CD14-positive monocyte (primary cell): ENCODE measurements around the gene TOB1. TPM values are rescaled to one million over a fixed set of nuclear protein-coding genes. Genes with fewer than 3 reads are reported as not detected.
A peak's percentile ranks its signal among the peaks of the same experiment; 100 is the strongest.

ENCODE experiments used
- DNase-seq, 3 donors: peaks; one replicate each; pipeline ENCODE4 v3.0.0-alpha.2; 2011 to 2022
- H2AFZ ChIP-seq: 2 replicates; pipeline ENCODE4 v1.6.0; 2012; ENCODE audit warnings: mild to moderate bottlenecking, low read depth, low read length, inconsistent platforms; ENCODE audit not compliant: insufficient read depth, poor library complexity, severe bottlenecking
- H3K27ac ChIP-seq, 2 donors: 1 replicate in 1 of 2; 2 replicates in 1 of 2; pipeline ENCODE4 v1.5.1; 2012 to 2013; ENCODE audit warnings: low read length in 2 of 2, control low read depth in 1 of 2, inconsistent platforms in 1 of 2, low read depth in 1 of 2, mild to moderate bottlenecking in 1 of 2
- H3K27me3 ChIP-seq, 2 donors: one replicate each; pipeline versions ENCODE4 v1.6.0 to v1.6.1; 2011 to 2013; ENCODE audit warnings: low read length in 2 of 2; ENCODE audit not compliant: control insufficient read depth in 2 of 2, insufficient read depth in 2 of 2
- H3K36me3 ChIP-seq, 2 donors: replicated peaks in 1 of 2; 1 replicate in 1 of 2; 2 replicates in 1 of 2; pipeline versions ENCODE4 v1.5.1 to v1.6.1; 2012 to 2013; ENCODE audit warnings: low read length in 2 of 2, control low read depth in 1 of 2, inconsistent platforms in 1 of 2, mild to moderate bottlenecking in 1 of 2; ENCODE audit not compliant: insufficient read depth in 2 of 2, control insufficient read depth in 1 of 2
- H3K4me1 ChIP-seq, 2 donors: 1 replicate in 1 of 2; 2 replicates in 1 of 2; pipeline versions ENCODE4 v1.5.1 to v1.6.1; 2012 to 2013; ENCODE audit warnings: low read length in 2 of 2, control low read depth in 1 of 2, inconsistent platforms in 1 of 2, mild to moderate bottlenecking in 1 of 2, moderate library complexity in 1 of 2; ENCODE audit not compliant: insufficient read depth in 2 of 2, control insufficient read depth in 1 of 2
- H3K4me2 ChIP-seq: replicated peaks from 2 replicates; pipeline ENCODE3; 2012; ENCODE audit warnings: low read length, moderate library complexity, mild to moderate bottlenecking; ENCODE audit not compliant: poor library complexity, severe bottlenecking; ENCODE audit errors: extremely low read depth
- H3K4me3 ChIP-seq, 3 experiments: fragments of 200-600 bp in 1 of 3; sonication (generic) in 1 of 3; replicated peaks in 1 of 3; 1 replicate in 2 of 3; 2 replicates in 1 of 3; pipeline ENCODE4 v1.5.1; 2011 to 2013; ENCODE audit warnings: low read length in 3 of 3, mild to moderate bottlenecking in 3 of 3, control low read depth in 2 of 3, low read depth in 2 of 3, inconsistent platforms in 1 of 3, moderate library complexity in 1 of 3
- H3K79me2 ChIP-seq: 2 replicates; pipeline ENCODE4 v1.6.0; 2012; ENCODE audit warnings: mild to moderate bottlenecking, control low read depth, inconsistent platforms, low read length, moderate library complexity; ENCODE audit not compliant: insufficient read depth
- H3K9ac ChIP-seq: 2 replicates; pipeline ENCODE4 v1.6.0; 2017; ENCODE audit warnings: low read length, mild to moderate bottlenecking; ENCODE audit not compliant: insufficient read depth, poor library complexity, severe bottlenecking
- H3K9me3 ChIP-seq, 2 donors: replicated peaks in 1 of 2; 1 replicate in 1 of 2; 2 replicates in 1 of 2; pipeline versions ENCODE4 v1.5.1 to v1.6.1; 2012 to 2013; ENCODE audit warnings: low read length in 2 of 2, control low read depth in 1 of 2; ENCODE audit not compliant: control insufficient read depth in 1 of 2, insufficient read depth in 1 of 2
- H4K20me1 ChIP-seq: 2 replicates; pipeline ENCODE4 v1.6.0; 2012; ENCODE audit warnings: mild to moderate bottlenecking, low read length, control low read depth, moderate library complexity; ENCODE audit not compliant: insufficient read depth
- H3K27ac Mint-ChIP-seq, 7 donors: one replicate each; pipeline ENCODE4 v1.8.0; 2020; ENCODE audit warnings: mild to moderate bottlenecking in 7 of 7, mixed read lengths in 7 of 7, moderate library complexity in 6 of 7, inconsistent platforms in 2 of 7
- H3K27me3 Mint-ChIP-seq, 3 donors: one replicate each; pipeline ENCODE4 v1.8.0; 2021 to 2022; ENCODE audit warnings: low read depth in 3 of 3, mild to moderate bottlenecking in 3 of 3, mixed read lengths in 3 of 3, moderate library complexity in 3 of 3, inconsistent platforms in 1 of 3
- H3K36me3 Mint-ChIP-seq, 2 donors: one replicate each; pipeline ENCODE4 v1.8.0; 2020; ENCODE audit warnings: mixed read lengths in 2 of 2, inconsistent platforms in 1 of 2, mild to moderate bottlenecking in 1 of 2
- H3K4me1 Mint-ChIP-seq: one replicate; pipeline ENCODE4 v1.8.0; 2020; ENCODE audit warnings: mild to moderate bottlenecking, mixed read lengths
- H3K4me3 Mint-ChIP-seq, 2 donors: one replicate each; pipeline ENCODE4 v1.8.0; 2020; ENCODE audit warnings: mild to moderate bottlenecking in 2 of 2, mixed read lengths in 2 of 2, moderate library complexity in 1 of 2
- H3K9me3 Mint-ChIP-seq, 7 donors: one replicate each; pipeline ENCODE4 v1.8.0; 2020 to 2022; ENCODE audit warnings: mixed read lengths in 7 of 7, mild to moderate bottlenecking in 6 of 7, moderate library complexity in 6 of 7, inconsistent platforms in 2 of 7
- WGBS: methylation state at CpG from one replicate; pipeline ENCODE4 v1.1.5; 2013; ENCODE audit warnings: missing lambda C conversion rate; ENCODE audit not compliant: insufficient coverage; 5-methylcytosine and 5-hydroxymethylcytosine counted together
- intact Hi-C, 2 donors: fragments of 100-400 bp; cut with micrococcal nuclease; formaldehyde crosslinking; loops; one replicate each; pipeline versions ENCODE4 v1.15.0 to v1.15.1; 2023
- polyA minus RNA-seq: library from RNA; depleted of rRNA, polyadenylated mRNA; stranded (reverse); fragments of >200 nt; gene quantifications from 2 replicates; pipeline ENCODE4 v1.2.3, GENCODE V29; 2012
- polyA plus RNA-seq, 3 donors: library from polyadenylated mRNA; depleted of rRNA in 1 of 3; unstranded in 2 of 3; stranded (reverse) in 1 of 3; fragments of 300-500 nt in 2 of 3; fragments of >200 nt in 1 of 3; fragmentation: Illumina TruSeq in 2 of 3; gene quantifications; 1 replicate in 2 of 3; 2 replicates in 1 of 3; pipeline ENCODE4 v1.2.3, GENCODE V29; 2012 to 2021
- total RNA-seq, 12 experiments: library from RNA in 1 of 12; stranded (reverse) in 1 of 12; fragments of 120-200 nt in 1 of 12; gene quantifications; one replicate each; pipeline ENCODE4 v1.2.4 and lab custom pipeline; 2013 to 2026; ENCODE audit warnings: mixed read lengths in 6 of 12, inconsistent platforms in 1 of 12
- TF ChIP-seq, protein P1 (sequence below): fragments of 200-600 bp; IDR thresholded peaks from one replicate; pipeline ENCODE4 v1.8.0; 2022; ENCODE audit warnings: antibody characterized with exemption, mild to moderate bottlenecking

TOB1 gene, protein sequence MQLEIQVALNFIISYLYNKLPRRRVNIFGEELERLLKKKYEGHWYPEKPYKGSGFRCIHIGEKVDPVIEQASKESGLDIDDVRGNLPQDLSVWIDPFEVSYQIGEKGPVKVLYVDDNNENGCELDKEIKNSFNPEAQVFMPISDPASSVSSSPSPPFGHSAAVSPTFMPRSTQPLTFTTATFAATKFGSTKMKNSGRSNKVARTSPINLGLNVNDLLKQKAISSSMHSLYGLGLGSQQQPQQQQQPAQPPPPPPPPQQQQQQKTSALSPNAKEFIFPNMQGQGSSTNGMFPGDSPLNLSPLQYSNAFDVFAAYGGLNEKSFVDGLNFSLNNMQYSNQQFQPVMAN
- 43.8 TPM for total RNA-seq (2013)
- polyA plus RNA-seq (100 to 1,000 TPM in 1 of 3 donors, 10 to 100 TPM in 2; 18.5 to 107 (median 41.0) TPM), polyA minus RNA-seq (38.0 and 63.8 TPM in 2 replicates), total RNA-seq (lab: John Stamatoyannopoulos, UW) (32.1 to 89.9 (median 50.0) reads per million in 11 experiments)

DNA sequence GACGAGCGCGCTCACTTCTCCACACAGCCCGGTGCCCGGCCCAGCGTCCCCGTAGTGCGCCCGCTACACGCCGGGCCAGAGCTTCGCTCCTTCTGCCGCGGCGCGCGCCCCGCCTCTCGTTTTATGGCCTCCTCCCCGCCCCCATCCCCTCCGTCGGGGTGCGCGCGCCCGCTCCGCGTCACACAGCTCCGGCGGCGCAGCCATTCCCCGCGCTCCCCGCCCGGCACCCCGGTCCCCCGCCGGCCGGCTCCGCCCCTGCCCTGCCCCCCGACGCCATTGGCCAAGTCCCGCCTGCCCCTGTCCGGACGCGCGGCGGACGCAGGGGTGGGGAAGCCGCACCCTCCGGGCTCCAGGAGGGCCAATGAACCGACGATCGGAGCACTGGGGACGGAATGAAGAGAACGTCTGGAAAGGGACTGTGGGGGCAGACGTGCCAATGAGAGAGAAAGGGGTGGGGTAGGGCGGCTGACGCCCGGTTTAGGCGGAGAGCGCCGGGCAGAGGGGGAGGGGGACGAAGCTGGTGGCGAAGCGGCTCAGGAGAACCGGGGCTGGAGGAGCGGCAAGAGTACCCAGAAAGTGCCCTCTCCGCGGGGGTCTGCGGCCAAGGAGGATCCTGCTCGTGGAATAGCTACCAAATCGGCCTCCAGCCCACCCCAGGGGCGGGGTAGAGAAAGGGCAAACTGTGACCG, at the start of gene TOB1:
Gene TOB1 (minus strand): TSS at position 94 of the 689 bp plus-strand sequence. CDS start 2,337 bp downstream, outside the sequence.
- Mint-ChIP-seq H3K36me3 (peaks cover 23 to 26% of the 10 kb centered on the region in 2 donors), H3K9me3 (no peaks in the 10 kb centered on the region), H3K27me3 (peaks cover 0 to 2% (median 2%) of the 10 kb centered on the region in 3 donors), H3K4me1 (peaks cover 41% of the 10 kb centered on the region), H3K27ac (peak within 1 kb of the TSS; percentile 99 to 100 (median 100)), H3K4me3 (peak within 1 kb of the TSS; percentile 97 to 99)
- Histone ChIP-seq H3K9ac (peak within 1 kb of the TSS; percentile 92), H3K4me1 (peaks cover 26 to 53% of the 10 kb centered on the region in 2 donors), H3K27me3 (no peaks in the 10 kb centered on the region), H3K27ac (peak within 1 kb of the TSS; percentile 94 to 100), H3K79me2 (peaks cover 40% of the 10 kb centered on the region), H2AFZ (peak within 1 kb of the TSS; percentile 69), H3K9me3 (no peaks in the 10 kb centered on the region), H3K4me3 (peak within 1 kb of the TSS; percentile 89 to 97 (median 96)), H3K4me2 (peak within 1 kb of the TSS; percentile 95), H3K36me3 (peaks cover 9 to 22% of the 10 kb centered on the region in 2 donors), H4K20me1 (peaks cover 42% of the 10 kb centered on the region)
- peak; percentile 92 to 96 (median 95) for DNase-seq
- WGBS, result under 1% methylated on average over 64 of the region's 75 CpGs
- intact Hi-C loops, result loop anchor here (2.0 to 10.0 kb wide), 5 partner anchors 48 to 288 kb away; partner anchors contain the start of genes ANKRD40 (in 1 of the 2) and NME1 (in 1 of the 2)
- TF ChIP-seq, protein P1, sequence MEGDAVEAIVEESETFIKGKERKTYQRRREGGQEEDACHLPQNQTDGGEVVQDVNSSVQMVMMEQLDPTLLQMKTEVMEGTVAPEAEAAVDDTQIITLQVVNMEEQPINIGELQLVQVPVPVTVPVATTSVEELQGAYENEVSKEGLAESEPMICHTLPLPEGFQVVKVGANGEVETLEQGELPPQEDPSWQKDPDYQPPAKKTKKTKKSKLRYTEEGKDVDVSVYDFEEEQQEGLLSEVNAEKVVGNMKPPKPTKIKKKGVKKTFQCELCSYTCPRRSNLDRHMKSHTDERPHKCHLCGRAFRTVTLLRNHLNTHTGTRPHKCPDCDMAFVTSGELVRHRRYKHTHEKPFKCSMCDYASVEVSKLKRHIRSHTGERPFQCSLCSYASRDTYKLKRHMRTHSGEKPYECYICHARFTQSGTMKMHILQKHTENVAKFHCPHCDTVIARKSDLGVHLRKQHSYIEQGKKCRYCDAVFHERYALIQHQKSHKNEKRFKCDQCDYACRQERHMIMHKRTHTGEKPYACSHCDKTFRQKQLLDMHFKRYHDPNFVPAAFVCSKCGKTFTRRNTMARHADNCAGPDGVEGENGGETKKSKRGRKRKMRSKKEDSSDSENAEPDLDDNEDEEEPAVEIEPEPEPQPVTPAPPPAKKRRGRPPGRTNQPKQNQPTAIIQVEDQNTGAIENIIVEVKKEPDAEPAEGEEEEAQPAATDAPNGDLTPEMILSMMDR, result no peak

DNA sequence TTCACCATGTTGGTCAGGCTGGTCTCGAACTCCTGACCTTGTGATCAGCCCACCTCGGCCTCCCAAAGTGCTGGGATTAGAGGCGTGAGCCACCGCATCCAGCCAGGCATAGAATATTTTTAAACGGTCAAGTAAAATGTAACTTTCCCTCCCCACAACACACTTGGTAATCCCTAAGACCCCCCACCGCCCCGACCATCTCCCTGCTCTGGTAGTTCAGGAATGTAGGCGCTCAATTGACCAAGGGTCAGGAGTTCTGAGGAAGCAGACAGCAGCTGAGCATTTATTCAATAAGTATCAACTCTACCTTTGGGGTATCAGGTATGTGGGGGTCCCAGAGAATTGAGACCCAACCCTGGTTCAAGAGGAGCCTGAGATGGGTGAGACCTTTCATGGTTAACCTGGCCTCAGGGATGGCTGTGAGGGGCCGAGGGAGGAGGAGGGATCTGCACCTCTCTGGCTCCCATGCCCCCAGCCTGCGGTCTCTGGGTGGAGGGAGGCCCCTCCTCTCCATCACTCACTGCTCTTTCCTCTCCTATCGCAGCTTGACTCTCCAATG, 48.4 kb upstream of the TOB1 start:
- H3K27me3 ChIP-seq, result no peaks in the 10 kb centered on the region
- TF ChIP-seq, protein P1, result no peak
- no peaks in the 10 kb centered on the region for H4K20me1 ChIP-seq
- H2AFZ ChIP-seq, result no peak overlapping the region
- Mint-ChIP-seq H3K4me1 (peaks cover 55% of the 10 kb centered on the region), H3K27ac (peak overlapping the region in 2 of 7 donors; percentile 49 to 58), H3K4me3 (no peak overlapping the region), H3K9me3 (no peaks in the 10 kb centered on the region), H3K27me3 (peaks cover 0 to 2% (median 0%) of the 10 kb centered on the region in 3 donors), H3K36me3 (peaks cover 4% of the 10 kb centered on the region in 2 donors)
- H3K36me3 ChIP-seq, result no peaks in the 10 kb centered on the region
- H3K4me3 ChIP-seq, result no peak overlapping the region
- no peak overlapping the region for H3K9ac ChIP-seq
- H3K27ac ChIP-seq, result no peak overlapping the region
- no peak for DNase-seq
- H3K4me1 ChIP-seq, result peaks cover 47 to 52% of the 10 kb centered on the region in 2 donors
- WGBS, result 100% methylated on average over 2 of the region's 11 CpGs
- no peaks in the 10 kb centered on the region for H3K79me2 ChIP-seq
- H3K4me2 ChIP-seq, result no peak overlapping the region
- intact Hi-C loops, result loop anchor here (5.0 to 10.0 kb wide), 2 partner anchors 38 to 50 kb away; partner anchors contain the start of gene TOB1 (in 1 of the 2)
- H3K9me3 ChIP-seq, result no peaks in the 10 kb centered on the region
